Stimulated activated naive B cell treated with anti-CD40 and anti-IgM and Interleukin-4, amounts not matched to agents 10 μg/mL and 1 μg/mL and 100 μg/mL, for 72 hours (primary cell): Measurements from ENCODE around the gene MARCHF6.

Experiments
- ATAC-seq, 2 donors: fragments of 150-1000 bp; cut with Tn5 transposase; replicated peaks; 2 replicates each; pipeline ENCODE4 v1.10.0; 2021; ENCODE audit warnings: moderate library complexity in 1 of 2
- DNase-seq: peaks from one replicate; pipeline ENCODE4 v3.0.0; 2021
- H3K27ac Mint-ChIP-seq: one replicate; pipeline ENCODE4 v1.8.0; 2022; ENCODE audit warnings: mild to moderate bottlenecking, mixed read lengths
- H3K27me3 Mint-ChIP-seq, 2 donors: one replicate each; pipeline ENCODE4 v1.8.0; 2022; ENCODE audit warnings: mixed read lengths in 2 of 2
- H3K36me3 Mint-ChIP-seq, 2 donors: one replicate each; pipeline ENCODE4 v1.8.0; 2022; ENCODE audit warnings: mixed read lengths in 2 of 2, mild to moderate bottlenecking in 1 of 2
- H3K4me1 Mint-ChIP-seq, 2 donors: one replicate each; pipeline ENCODE4 v1.8.0; 2022; ENCODE audit warnings: mixed read lengths in 2 of 2, mild to moderate bottlenecking in 1 of 2
- H3K4me3 Mint-ChIP-seq, 2 donors: one replicate each; pipeline ENCODE4 v1.8.0; 2022; ENCODE audit warnings: mild to moderate bottlenecking in 2 of 2, mixed read lengths in 2 of 2, moderate library complexity in 1 of 2
- H3K9me3 Mint-ChIP-seq, 2 donors: one replicate each; pipeline ENCODE4 v1.8.0; 2022; ENCODE audit warnings: mixed read lengths in 2 of 2, mild to moderate bottlenecking in 1 of 2

Gene MARCHF6

DNA sequence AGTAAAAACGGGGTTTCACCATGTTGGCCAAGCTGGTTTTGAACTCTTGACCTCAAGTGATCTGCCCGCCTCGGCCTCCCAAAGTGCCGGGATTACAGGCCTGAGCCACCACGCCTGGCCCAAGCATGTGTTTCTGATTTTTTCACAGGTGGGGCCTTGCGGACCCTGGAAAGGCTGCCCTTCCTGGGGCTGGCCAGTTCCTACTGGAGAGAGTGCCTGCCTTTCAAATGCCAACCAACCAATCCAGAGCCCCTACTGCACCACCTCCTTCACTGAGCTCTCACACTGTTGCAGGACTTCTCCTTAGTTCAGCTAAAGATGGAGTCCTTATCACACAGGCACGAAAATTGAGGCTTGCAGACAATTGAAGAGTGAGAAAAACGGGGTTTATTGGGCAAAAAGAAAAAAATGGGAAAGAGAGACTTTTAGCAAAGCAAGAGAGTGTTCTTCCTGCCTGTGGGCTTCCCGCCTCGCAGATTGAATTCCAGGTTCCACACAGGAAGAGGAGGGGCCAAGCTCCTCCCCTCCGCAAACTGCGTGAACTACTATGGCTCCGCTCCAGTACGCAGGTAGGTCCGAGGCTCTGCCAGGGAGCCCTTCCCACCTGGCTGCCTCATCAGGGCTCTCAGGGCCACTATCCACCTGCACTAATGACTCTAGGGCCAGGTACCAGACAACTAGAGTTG lies 37.5 kb upstream of the MARCHF6 start:
- peaks cover 0 to 2% of the 10 kb centered on the region in 2 donors for H3K9me3 Mint-ChIP-seq
- DNase-seq (no peak), ATAC-seq (no peak)
- no peak overlapping the region for H3K27ac Mint-ChIP-seq
- no peaks in the 10 kb centered on the region for H3K36me3 Mint-ChIP-seq
- H3K27me3 Mint-ChIP-seq = peaks cover 13 to 22% of the 10 kb centered on the region in 2 donors
- no peak overlapping the region for H3K4me3 Mint-ChIP-seq
- peaks cover 0 to 1% of the 10 kb centered on the region in 2 donors for H3K4me1 Mint-ChIP-seq

DNA sequence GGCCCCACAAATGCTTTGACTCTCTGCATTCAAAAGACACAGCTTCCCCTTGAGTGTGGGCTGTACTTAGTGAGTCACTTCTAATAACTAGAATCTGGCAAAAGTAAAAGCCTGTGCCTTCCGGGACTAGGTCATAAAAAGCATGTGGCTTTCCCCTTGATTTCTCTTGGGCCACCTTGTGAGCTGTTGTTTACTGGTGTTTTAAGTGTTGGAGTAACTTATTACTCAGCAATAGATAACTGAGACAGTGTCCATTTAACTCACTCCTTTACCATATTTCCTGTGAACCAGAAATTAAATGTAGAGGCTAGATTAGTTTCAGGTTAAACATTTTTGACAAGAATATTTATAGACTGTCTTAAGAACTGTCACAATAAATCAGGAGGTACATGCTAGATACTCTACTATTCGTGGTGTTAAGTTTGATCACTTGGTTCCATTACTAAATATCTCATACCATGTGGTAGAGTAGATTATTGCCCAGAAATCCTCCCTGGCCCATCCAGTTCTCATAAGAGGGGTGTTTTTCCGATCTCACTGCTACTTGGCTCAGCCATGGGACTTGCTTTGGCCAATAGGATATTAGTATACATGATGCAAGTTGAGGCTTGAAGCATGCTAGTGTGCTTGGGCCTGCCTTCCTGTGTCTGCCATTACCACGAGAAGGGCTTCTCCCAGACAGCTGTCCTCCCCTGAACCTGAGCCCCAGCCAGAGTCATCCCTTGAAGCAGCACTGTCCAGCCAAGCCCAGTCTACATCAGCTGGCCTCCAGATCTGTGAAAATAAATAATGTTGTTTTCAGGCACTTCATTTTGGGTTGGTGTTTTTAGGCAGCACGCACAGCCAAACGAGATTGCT lies 35.4 kb upstream of the MARCHF6 start:
- Mint-ChIP-seq H3K4me3 (no peak overlapping the region), H3K9me3 (peaks cover 0 to 2% of the 10 kb centered on the region in 2 donors), H3K27me3 (peaks cover 6 to 16% of the 10 kb centered on the region in 2 donors), H3K4me1 (no peaks in the 10 kb centered on the region), H3K36me3 (no peaks in the 10 kb centered on the region), H3K27ac (no peak overlapping the region)
- DNase-seq = no peak
- ATAC-seq = peak in 1 of 2 donors; percentile 18

DNA sequence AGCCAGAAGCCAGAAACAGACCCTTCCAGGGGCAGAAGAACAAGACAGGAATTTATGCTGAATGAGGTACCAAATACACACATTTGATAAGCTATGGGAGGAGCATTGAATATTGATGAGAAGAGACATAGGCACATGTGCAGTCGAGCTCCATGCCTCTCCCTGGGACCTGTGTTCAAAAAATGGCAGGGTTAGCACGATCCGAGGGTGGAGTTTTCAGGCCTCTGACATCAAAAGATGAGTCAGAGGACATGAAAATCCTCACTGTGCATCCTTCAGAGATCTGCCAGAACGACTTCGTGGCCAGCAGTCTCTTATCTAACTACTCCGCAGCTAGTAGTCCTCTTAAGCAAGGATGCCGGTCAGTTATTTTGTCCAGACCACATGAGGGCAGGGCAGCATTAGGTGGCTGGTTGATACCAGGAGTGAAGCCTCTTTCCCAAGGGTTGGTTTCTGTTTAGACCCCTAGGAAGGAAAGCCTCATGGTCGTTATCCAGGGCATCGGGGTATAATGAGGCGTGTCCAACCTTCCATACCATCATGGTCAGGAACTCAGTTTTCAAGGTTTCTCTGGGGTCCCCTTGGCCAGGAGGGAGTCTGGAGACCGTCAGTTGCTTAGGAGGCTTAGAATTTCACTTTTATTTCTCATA lies 34.2 kb upstream of the MARCHF6 start:
- ATAC-seq (no peak), DNase-seq (no peak)
- no peaks in the 10 kb centered on the region for H3K4me1 Mint-ChIP-seq
- no peak overlapping the region for H3K27ac Mint-ChIP-seq
- peaks cover 0 to 2% of the 10 kb centered on the region in 2 donors for H3K9me3 Mint-ChIP-seq
- H3K27me3 Mint-ChIP-seq = peaks cover 6 to 12% of the 10 kb centered on the region in 2 donors
- no peak overlapping the region for H3K4me3 Mint-ChIP-seq
- H3K36me3 Mint-ChIP-seq = no peaks in the 10 kb centered on the region

DNA sequence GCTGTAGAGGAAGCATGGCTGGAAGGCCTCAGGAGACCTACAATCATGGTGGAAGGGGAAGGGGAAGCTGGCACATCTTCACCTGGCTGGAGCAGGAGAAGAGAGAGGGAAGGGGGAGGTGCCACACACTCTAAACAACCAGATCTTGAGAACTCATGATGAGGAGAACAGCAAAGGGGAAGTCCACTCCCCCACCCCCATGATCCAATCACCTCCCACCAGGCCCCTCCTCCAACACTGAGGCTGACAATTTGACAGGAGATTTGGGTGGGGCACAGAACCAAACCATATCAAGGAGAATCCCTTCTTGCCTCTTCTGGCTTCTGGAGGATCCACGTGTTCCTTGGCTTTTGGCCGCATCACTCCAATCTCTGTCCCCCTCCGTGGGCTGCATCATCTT lies 32.7 kb upstream of the MARCHF6 start:
- Mint-ChIP-seq H3K36me3 (no peaks in the 10 kb centered on the region), H3K9me3 (peaks cover 0 to 2% of the 10 kb centered on the region in 2 donors), H3K4me1 (no peaks in the 10 kb centered on the region), H3K27me3 (peaks cover 6 to 12% of the 10 kb centered on the region in 2 donors), H3K27ac (no peak overlapping the region), H3K4me3 (no peak overlapping the region)
- no peak for DNase-seq
- no peak for ATAC-seq

DNA sequence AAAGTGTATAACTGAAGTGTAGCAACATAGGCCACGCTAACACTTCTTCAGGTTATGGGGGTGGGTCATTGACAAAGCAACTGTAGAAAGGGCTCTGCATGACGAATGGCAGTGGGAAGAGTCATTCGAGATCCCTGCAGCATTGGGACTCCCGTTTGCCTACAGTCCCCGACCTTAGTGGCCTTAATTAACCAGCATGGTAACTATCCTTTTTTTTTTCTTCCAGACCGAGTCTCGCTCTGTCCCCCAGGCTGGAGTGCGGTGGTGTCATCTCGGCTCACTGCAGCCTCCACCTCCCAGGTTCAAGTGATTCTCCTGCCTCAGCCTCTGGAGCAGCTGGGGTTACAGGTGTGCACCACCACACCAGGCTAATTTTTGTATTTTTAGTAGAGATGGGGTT lies 31.6 kb upstream of the MARCHF6 start:
- no peak for DNase-seq
- Mint-ChIP-seq H3K4me3 (no peak overlapping the region), H3K9me3 (peaks cover 0 to 2% of the 10 kb centered on the region in 2 donors), H3K27ac (no peak overlapping the region), H3K27me3 (peaks cover 5 to 6% of the 10 kb centered on the region in 2 donors), H3K36me3 (no peaks in the 10 kb centered on the region), H3K4me1 (no peaks in the 10 kb centered on the region)
- ATAC-seq = no peak

DNA sequence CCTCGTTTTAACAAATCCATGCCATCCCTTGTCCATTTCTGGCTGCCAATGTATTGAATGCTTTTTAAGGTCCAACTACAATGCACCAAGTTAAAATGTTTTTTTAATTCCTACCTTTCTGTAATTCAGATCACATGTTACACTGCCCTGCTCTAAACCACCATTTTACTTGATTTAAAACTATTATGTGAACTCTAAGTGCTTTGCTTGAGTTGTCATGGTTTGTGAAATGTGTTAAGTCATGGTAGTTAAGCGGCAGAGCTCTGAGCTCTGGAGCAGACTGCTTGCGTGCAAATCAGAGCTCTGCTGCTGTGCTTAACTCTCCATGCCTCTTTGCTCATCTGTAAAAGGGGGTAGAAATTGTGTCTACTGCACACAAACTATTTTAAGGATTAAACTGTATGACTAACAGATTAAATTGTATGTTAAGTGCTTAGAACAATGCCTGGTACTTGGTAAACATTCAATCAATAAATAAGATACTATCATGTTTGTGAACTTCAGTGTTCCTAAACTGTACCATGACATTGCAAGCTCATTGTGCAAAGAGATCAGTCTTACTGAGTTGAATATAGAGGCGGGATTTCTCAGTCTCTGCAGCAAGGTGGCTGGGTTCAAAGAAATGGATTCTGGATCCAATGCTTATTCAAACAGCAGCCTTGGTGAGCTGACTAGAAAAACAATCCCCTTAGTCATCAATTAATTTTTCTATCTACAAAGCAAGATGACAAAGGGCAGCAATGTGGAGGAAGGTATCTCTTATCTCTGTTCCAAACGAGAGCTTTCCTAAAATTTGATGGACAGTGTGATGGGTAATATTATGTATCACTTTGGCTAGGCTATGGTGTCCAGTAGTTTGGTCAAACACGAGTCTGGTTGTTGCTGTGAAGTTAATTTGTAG lies 29.7 kb upstream of the MARCHF6 start:
- ATAC-seq (no peak), DNase-seq (no peak)
- Mint-ChIP-seq H3K36me3 (no peaks in the 10 kb centered on the region), H3K27me3 (no peaks in the 10 kb centered on the region), H3K27ac (no peak overlapping the region), H3K4me1 (no peaks in the 10 kb centered on the region), H3K4me3 (no peak overlapping the region), H3K9me3 (no peaks in the 10 kb centered on the region)

DNA sequence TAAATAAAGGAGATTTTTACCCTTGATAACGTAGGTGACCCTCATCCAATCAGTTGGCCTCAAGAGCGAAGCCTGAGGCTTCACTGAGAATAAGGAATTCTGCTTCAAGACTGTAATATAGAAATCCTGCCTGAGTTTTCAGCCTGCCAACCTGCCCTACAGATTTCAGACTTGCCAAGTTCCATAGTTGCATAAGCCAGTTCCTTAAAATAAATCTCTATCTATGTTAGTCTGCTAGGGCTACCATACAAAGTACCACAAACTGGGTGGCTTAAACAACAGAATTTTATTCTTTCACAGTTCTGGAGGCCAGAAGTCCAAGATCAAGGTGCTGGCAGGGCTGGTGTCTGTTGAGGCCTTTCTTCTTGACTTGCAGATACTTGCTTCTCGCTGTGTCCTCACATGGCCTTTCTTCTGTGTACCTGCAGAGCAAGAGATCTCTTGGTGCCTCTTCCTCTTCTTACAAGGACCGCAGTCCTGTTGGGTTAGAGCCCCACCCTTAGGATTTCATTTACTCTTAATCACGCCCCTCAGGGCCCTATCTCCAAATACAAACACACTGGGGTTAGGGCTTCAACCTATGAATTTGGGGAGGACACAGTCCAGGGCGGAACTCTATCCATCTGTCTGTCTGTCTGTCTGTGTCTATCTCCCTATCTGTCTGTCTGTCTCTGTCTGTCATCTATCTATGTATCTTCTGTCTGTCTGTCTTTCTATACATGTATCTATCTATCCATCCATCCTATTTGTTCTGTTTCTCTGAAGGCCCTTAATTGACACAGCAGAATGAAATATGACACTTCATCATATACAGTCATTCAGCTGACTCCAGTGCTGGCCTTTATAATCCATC lies 28.8 kb upstream of the MARCHF6 start:
- no peak for DNase-seq
- no peak for ATAC-seq
- no peaks in the 10 kb centered on the region for H3K36me3 Mint-ChIP-seq
- no peaks in the 10 kb centered on the region for H3K9me3 Mint-ChIP-seq
- no peaks in the 10 kb centered on the region for H3K27me3 Mint-ChIP-seq
- H3K4me1 Mint-ChIP-seq = no peaks in the 10 kb centered on the region
- H3K4me3 Mint-ChIP-seq = no peak overlapping the region
- H3K27ac Mint-ChIP-seq = no peak overlapping the region

DNA sequence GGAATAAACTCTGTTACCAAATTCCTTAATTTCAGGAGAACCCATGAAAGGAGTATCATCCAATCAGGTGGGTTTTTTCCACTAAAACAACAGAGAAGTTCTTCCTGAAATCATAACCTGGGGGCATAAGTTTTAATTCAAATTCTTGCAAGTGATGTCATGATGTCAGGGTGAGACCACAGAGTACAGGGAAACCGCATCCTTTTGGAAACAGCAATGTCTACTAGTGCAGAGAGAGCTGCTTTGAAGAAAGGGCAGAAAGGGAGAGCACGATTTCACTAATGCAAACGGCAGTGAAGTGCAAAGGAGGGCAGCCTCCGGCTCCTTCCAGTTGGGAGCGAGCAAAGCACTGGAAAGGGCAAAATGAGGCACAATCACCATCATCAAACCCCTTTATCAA lies 25.2 kb upstream of the MARCHF6 start:
- Mint-ChIP-seq H3K4me3 (no peak overlapping the region), H3K27ac (no peak overlapping the region), H3K4me1 (peaks cover 2 to 6% of the 10 kb centered on the region in 2 donors), H3K36me3 (peaks cover 0 to under 1% of the 10 kb centered on the region in 2 donors), H3K27me3 (peaks cover 25 to 34% of the 10 kb centered on the region in 2 donors), H3K9me3 (no peaks in the 10 kb centered on the region)
- DNase-seq (no peak), ATAC-seq (no peak)

DNA sequence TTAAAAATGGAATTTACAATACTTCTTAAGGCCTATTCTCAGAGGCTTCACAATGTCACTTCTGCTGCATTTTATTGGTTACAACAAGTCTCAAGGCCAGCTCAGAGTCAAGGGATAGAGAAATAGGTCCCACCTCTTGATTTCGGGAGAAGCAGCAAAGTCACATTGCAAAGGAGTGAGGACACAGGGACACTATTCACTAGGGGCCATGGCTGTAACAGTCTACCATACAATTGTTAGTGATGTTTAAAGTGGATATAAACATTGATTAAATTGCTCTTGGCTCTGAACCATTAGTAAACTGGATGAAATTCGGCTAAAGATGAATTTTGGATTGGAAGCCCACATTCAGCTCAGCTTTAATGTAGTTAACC lies 24.1 kb upstream of the MARCHF6 start:
- DNase-seq = no peak
- Mint-ChIP-seq H3K4me3 (no peak overlapping the region), H3K27me3 (peaks cover 31 to 41% of the 10 kb centered on the region in 2 donors), H3K4me1 (peaks cover 5 to 10% of the 10 kb centered on the region in 2 donors), H3K9me3 (no peaks in the 10 kb centered on the region), H3K36me3 (peaks cover 2 to 3% of the 10 kb centered on the region in 2 donors), H3K27ac (no peak overlapping the region)
- ATAC-seq = no peak

DNA sequence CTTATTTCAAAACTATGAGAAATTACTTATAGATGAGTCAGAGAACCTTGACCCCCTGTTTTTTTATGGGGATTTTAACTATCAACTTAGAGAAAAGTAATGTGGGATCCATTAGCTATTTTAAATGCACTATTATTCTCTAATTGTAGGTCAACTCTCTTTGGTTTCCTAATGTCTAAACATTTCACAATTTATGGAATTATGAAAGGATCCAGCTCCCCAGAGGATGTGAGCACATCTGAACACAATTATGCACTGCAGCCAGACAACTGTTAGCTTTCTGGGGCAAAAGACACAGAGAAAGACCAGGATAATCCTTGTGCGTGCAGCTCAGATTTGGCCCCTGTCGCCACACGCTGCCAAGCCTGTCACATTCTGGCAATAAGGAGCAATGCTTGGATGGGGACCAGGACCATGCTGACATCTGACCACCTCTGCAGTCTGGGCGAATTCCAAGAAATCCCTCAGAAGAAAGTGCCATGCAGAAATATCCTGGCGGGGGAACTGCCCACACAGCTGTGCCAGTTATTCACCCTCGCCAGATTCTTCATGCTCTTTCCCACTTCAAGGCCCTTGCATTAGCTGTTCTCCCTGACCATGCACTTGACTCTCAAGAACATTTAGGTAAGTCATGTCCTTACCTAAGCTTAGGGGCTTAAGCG lies 23.5 kb upstream of the MARCHF6 start:
- Mint-ChIP-seq H3K36me3 (peaks cover 2 to 3% of the 10 kb centered on the region in 2 donors), H3K27ac (no peak overlapping the region), H3K27me3 (peaks cover 36 to 46% of the 10 kb centered on the region in 2 donors), H3K9me3 (no peaks in the 10 kb centered on the region), H3K4me3 (no peak overlapping the region), H3K4me1 (peaks cover 5 to 10% of the 10 kb centered on the region in 2 donors)
- DNase-seq = no peak
- no peak for ATAC-seq

DNA sequence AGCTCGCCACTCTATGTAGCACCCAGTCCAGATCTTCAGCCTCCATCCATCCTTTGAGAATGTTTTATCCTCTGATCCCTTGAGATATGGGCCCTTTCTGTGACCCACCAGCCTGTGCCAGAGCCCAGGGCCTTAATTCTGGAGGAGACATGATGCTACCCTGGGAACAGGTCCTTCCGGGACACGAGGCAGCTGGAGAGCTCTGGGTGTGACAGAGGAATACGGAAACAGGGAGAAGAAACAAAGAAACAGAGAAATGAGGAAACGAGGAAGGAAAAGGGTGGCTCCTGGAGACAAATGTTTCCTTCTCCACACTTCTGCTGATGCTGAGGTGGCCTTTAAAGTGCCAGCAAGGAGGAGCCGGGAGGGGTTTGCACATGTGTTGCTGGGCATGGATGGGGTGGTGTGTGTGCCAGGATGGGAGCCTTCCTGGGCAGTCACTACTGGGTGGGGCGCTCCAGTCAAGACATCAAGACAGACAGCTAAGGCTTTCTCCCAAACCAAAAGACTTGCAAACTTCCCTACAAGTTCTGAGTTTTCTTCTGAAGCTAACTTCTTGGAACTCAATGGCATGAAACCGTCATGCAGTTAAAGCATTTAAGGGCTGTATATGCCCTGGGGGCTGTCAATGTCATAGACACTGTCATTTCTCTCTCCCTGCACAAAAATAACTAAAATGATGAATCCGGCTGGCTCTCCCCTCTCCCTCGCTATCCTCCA lies 22.8 kb upstream of the MARCHF6 start:
- Mint-ChIP-seq H3K27me3 (peaks cover 38 to 53% of the 10 kb centered on the region in 2 donors), H3K4me3 (no peak overlapping the region), H3K4me1 (peaks cover 5 to 10% of the 10 kb centered on the region in 2 donors), H3K36me3 (peaks cover 2 to 3% of the 10 kb centered on the region in 2 donors), H3K9me3 (no peaks in the 10 kb centered on the region), H3K27ac (no peak overlapping the region)
- DNase-seq (no peak), ATAC-seq (no peak)

DNA sequence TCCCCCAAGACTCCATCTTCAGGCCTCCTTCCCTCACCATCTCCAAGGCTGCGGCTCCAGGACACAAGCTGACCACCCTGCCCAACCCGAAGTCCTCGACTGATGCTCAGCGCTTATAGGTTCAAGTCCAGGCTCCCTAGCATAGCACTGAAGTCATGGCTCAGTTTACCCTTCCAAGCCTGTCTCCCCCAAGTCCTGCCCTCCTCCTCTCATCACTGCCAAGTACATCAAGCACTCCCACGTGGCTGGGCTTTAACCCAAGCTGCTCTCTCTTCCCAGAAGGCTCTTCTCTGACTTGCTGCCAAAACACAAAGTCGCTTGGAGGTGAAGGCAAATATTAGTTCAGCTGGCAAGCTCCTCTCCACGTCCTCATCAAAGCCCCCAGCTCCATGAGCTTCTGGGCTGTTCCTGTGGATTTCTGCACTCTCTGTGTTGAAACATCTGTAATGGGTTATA lies 22.1 kb upstream of the MARCHF6 start:
- peaks cover 38 to 54% of the 10 kb centered on the region in 2 donors for H3K27me3 Mint-ChIP-seq
- no peak overlapping the region for H3K4me3 Mint-ChIP-seq
- no peak for ATAC-seq

More for the DNA sequence above, 22.1 kb upstream of the MARCHF6 start:
- Mint-ChIP-seq H3K27ac (no peak overlapping the region), H3K9me3 (no peaks in the 10 kb centered on the region), H3K4me1 (peaks cover 5 to 10% of the 10 kb centered on the region in 2 donors), H3K36me3 (peaks cover 2 to 3% of the 10 kb centered on the region in 2 donors)
- DNase-seq = no peak
